ENCODE results near the gene KCNG1.

KCNG1 gene

DNA sequence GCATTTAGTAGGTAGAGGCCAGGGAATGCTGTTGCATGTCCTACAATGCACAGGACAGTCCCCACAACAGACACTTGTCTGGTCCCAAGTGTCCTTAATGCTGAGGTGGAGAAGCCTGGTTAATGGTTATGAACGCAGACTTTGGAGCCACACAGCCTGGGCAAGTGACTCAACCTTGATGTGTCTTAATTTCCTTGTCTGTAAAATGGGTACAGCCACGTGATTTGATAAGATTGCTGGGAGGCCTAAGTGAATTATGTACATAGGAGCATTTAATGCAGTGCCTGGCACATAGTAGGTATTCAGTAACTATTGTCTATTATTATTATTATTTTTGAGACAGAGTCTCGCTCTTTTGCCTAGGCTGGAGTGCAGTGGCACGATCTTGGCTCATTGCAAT is 11.4 kb downstream of the KCNG1 start:
- no peak for DNase-seq

- DNase-seq, result no peak
These were observed 12.0 kb downstream of the KCNG1 start for GRCh38 chr20:51010932-51011331.

- no peak for DNase-seq
These were observed 12.9 kb downstream of the KCNG1 start for GRCh38 chr20:51010043-51010365.

GRCh38 chr20:51009303-51010042 is 13.4 kb downstream of the KCNG1 start:
- DNase-seq, result no peak

- no peak for DNase-seq
These were observed 14.2 kb downstream of the KCNG1 start for GRCh38 chr20:51008718-51009117.

DNA sequence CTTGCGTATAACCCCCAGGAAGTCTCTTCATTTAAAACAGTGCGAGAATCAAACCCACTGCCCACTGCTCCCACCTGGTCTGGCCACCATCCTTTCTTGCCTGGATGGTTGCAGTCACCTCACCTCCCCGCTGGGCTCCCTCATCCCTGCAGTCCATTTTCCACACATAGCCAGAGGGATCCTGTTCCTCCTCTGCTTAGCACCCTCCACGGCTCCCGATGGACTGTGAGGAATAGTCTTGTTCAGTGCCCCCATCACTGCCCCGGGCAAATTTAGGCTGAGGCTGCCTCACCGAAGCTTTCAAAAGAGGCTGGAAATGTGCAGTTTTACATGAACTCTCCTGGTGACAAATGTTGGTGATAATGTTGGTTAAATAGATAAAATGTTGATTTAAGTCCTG is 17.7 kb downstream of the KCNG1 start:
- DNase-seq, result no peak

DNA sequence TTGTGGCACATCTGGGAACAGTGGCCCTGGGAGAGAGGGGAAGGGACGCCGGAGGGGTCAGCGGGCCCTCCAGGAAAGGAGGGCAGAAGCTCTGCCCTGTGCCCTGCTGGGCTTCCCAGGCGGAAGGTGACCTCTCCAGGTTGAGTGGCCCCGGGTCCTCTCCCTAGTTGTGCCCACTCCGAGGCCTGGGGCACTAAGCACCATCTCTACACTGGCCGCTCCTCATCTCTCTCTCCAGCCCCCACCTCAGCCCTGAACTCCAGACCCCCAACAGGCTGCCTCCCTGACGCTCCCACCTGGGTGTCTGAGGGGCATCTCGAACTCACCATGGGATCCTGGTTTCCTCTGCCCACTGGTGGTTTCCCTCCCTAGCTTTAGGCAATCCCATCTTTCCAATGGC is 18.1 kb downstream of the KCNG1 start:
- no peak for DNase-seq

DNA sequence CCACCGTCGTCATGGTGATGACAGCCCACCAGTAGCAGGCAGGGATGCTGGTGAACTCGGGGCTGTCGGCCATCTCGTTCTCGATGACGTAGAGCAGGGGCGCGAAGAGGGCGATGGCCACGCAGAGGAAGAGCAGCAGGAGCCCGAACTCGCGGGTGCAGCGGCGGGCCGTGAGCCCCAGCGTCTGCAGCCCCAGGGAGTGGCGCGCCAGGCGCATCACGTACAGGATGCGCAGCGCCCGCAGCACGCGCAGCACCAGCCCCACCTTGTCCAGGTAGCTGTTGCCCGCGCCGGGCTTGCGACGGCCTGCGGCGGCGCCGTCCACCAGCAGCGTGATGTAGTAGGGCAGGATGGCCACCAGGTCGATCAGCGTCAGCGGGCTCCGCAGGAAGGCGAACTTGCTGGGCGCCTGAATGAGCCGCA is 18.6 kb downstream of the KCNG1 start:
- no peak for DNase-seq

GRCh38 chr20:51003753-51004152 is 19.2 kb downstream of the KCNG1 start:
- no peak for DNase-seq

- DNase-seq, result no peak
These were observed 20.3 kb downstream of the KCNG1 start for GRCh38 chr20:51002633-51003032.

DNA sequence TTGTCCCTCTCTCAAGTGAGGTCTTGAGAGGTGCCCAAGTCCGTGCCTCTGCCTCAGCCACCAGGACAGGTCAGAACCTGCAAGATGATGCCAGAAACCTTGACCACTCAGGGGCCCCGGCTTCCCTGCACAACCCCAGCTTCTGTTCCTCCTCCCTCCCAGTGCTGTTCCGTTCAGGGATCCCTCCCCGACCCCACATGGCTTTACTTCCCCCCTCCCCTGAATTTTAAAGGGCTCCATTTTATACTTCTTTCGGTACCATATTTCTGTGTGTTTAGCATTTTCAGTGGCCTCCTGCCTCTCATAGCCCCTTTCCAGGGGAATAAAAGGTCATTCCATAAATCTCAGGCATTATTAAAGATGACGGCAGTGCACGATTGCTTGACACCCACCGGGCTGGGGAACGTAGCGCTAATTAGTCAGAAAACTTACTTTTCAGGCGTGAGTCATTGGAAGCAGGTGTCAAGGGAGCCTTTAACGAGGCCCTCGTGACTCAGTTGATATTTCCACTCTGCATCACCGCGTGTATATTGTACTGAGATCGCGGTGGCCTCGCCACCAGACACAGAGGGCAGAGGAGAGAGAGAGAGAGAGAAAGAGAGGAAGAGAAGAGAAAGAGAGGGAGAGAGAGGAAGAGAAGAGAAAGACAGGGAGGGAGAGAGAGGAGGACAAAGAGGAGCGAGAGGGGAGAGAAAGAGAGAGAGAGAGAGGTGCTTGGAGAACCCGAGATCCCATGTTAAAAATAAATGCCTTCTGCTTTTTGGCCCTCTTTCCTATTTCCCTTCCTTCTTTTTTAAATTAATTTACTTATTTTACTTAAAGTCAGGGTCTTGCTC is 21.3 kb downstream of the KCNG1 start:
- no peak for DNase-seq

- DNase-seq, result no peak
These were observed 23.6 kb downstream of the KCNG1 start for GRCh38 chr20:50999355-50999754.

DNA sequence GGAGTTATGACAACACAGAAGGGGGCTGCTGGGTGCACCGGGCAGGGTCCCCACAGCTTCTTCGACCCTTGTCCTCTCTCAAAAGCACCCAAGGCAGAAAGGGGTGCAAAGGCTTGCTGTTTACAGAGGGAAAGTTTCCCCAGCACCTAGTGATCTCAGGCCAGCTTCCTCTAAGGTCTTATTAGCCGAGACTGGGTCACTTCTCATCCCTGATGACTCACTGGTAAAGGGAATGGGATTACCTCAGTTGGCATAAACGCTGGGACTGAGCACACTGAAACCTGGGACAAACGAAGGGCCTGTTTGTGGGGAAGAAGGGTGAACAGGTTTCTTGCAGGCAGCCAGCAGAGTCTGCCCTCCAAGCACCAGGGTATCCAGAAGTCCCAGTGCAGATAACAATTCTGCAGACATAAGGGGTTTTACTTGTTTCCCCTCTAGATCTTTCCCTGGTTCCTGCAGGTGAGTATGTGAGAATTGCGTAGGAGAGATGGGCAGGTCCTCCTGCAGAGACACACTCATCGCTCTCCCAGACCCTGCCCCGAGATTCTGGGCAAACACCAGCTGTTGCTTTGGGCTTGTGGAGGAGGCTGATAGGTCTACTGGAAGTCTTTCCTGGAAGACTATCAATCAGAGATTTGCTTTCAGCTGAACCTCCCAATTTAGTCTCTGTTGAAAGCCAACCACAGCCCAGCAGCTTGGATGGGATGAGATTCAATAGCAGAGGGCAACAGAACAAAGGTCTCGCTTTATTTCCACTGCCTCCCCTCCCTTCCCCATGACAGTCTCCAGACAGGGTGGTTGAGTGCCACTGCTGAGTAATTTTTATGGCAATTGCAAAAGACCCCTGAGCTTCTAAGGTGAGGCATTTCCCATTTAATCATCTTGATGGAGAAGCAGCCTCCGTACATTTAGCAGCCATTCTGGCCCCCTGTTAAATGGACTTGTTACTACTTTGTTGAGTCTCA is 25.7 kb downstream of the KCNG1 start:
- no peak for DNase-seq

DNA sequence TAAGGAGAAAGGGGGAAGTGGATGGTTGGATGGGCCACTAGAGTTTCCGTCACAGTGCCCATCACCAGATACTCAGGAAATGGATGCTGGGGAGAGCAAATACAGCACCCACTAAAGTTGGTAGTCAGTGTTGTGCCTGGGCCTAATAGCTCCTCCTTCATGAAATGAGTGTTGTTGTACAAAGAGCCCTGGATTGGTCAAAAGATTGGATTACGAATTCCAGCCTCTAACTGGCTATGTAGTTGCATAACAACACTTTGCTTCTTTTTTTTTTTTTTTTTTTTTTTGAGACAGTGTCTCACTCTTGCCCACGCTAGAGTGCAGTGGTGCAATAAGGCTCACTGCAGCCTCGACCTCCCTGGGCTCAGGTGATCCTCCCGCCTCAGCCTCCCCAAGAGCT is 27.4 kb downstream of the KCNG1 start:
- no peak for DNase-seq

- no peak for DNase-seq
These were observed 29.0 kb downstream of the KCNG1 start for GRCh38 chr20:50993876-50994275.

- no peak for DNase-seq
These were observed 30.0 kb downstream of the KCNG1 start for GRCh38 chr20:50992733-50993457.

DNA sequence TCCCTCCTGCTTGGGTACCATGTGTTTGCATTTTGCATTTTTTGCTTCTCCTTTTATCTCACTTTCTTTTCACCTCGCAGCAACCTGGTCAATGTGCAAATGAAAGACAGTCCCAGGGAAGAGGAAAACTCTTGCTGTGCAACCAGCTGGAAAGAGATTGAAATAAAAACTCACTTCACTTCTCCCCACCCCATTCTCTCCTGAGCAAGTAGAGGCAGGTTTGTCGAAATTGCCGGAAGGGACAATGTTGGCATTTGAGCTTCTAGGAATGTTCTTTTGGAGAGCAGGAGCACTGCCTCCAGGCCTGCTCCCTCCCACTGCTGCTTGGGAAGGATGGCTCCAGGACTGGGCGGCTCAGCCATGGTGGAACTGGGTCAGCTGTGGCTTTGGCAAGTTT is 30.6 kb downstream of the KCNG1 start:
- no peak for DNase-seq

DNA sequence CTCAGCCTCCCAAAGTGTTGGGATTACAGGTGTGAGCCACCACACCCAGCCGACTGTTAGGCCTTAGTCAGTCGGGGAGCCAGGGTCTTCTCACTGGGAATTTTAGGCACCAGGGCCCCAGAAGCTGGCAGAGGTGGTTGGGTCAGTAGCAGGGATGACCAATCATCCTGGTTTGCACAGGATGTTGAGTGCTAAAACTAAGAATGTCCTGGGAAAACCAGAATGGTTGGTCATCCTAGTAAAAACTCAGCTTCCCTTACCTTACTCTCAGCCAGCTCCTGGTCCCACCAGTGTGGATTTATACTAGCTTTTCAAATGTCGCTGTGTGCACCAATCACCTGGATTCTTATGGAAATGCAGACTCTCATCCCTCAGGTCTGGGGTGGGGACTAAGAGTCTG is 31.8 kb downstream of the KCNG1 start:
- no peak for DNase-seq

- peak in 1 of 2 experiments; percentile 91 for DNase-seq
These were observed 35.3 kb downstream of the KCNG1 start for GRCh38 chr20:50987493-50988210.

- no peak for DNase-seq
These were observed 39.6 kb downstream of the KCNG1 start for GRCh38 chr20:50983321-50983720.

DNA sequence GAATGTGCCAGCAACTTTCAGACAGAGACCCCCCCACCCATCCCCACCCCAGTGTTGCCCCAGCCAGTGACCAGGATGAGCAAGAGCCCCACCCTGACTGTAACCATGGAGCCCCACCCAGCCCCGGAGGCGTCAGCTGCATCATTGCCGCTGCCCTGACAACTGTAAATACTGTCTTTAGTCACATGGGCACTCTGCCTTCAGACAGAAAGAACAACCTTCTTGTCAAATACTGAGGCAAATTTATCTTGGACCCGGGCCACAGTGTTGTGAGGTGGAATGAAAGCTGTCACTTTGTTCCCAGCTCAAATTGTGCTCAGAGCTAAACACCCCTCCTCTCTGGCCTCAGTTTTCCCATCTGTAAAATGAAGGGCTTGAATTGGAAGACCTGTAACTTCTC is 40.5 kb downstream of the KCNG1 start:
- no peak for DNase-seq

DNA sequence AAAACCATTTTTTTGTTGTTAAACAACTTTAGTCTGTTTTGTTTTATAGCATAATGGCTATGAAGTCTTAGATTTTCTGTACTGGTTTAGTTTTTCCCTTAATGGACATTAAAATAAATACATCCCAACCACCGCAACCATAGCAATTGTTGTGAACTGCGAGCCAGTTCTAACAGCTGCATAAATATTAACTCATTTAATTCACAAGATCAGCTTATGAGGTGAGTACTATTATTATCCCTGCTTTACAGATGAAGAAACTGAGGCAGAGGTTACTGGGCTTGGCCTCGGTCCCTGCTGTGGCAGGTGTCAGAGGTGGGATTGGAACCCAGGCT is 41.2 kb downstream of the KCNG1 start:
- no peak for DNase-seq
